OCI-LY1 (cell line): Measurements from ENCODE around the gene PLK2.

Experiments used
- EZH2 ChIP-seq: fragments of 200-600 bp; sonication (generic), shearing (Covaris generic); IDR thresholded peaks from 2 replicates; pipeline ENCODE4 v1.8.0; 2017; ENCODE audit warnings: borderline replicate concordance, mixed run types, mild to moderate bottlenecking, antibody characterized with exemption, low read length, moderate library complexity, mixed read lengths
- TF ChIP-seq, protein P1 (sequence below): fragments of 200-600 bp; sonication (generic), shearing (Covaris generic); IDR thresholded peaks from 2 replicates; pipeline ENCODE4 v1.5.1; 2017; ENCODE audit warnings: mild to moderate bottlenecking, antibody characterized with exemption, low read length, moderate library complexity, mixed read lengths

- TF ChIP-seq, protein P1, sequence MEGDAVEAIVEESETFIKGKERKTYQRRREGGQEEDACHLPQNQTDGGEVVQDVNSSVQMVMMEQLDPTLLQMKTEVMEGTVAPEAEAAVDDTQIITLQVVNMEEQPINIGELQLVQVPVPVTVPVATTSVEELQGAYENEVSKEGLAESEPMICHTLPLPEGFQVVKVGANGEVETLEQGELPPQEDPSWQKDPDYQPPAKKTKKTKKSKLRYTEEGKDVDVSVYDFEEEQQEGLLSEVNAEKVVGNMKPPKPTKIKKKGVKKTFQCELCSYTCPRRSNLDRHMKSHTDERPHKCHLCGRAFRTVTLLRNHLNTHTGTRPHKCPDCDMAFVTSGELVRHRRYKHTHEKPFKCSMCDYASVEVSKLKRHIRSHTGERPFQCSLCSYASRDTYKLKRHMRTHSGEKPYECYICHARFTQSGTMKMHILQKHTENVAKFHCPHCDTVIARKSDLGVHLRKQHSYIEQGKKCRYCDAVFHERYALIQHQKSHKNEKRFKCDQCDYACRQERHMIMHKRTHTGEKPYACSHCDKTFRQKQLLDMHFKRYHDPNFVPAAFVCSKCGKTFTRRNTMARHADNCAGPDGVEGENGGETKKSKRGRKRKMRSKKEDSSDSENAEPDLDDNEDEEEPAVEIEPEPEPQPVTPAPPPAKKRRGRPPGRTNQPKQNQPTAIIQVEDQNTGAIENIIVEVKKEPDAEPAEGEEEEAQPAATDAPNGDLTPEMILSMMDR: no peak
- no peak for TF ChIP-seq EZH2
Observed at GRCh38 chr5:58458743-58459145, 1.1 kb downstream of the PLK2 start.
